ENCODE results near the gene PRG3. TPM values are rescaled to one million over a fixed set of nuclear protein-coding genes. Genes with fewer than 3 reads are reported as not detected.
"Not testable (repeated sequence)": the region's sequence is repeated elsewhere in the genome, so short reads cannot be mapped to it uniquely, and the experiment has no call there.

PRG3 gene
- total and polyA plus RNA-seq, 8 donors = not detected

- 61 to 81% (median 68%) methylated on average over 6 of the region's 6 CpGs for WGBS, 5 donors
- intact Hi-C loops (cut with DNase I; ENCODE audit: low total_unique reads) = loop anchor here (10.0 kb wide), 3 partner anchors 113 to 303 kb away; partner anchors contain the start of gene YPEL4
- TF ChIP-seq, protein P1, sequence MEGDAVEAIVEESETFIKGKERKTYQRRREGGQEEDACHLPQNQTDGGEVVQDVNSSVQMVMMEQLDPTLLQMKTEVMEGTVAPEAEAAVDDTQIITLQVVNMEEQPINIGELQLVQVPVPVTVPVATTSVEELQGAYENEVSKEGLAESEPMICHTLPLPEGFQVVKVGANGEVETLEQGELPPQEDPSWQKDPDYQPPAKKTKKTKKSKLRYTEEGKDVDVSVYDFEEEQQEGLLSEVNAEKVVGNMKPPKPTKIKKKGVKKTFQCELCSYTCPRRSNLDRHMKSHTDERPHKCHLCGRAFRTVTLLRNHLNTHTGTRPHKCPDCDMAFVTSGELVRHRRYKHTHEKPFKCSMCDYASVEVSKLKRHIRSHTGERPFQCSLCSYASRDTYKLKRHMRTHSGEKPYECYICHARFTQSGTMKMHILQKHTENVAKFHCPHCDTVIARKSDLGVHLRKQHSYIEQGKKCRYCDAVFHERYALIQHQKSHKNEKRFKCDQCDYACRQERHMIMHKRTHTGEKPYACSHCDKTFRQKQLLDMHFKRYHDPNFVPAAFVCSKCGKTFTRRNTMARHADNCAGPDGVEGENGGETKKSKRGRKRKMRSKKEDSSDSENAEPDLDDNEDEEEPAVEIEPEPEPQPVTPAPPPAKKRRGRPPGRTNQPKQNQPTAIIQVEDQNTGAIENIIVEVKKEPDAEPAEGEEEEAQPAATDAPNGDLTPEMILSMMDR (IDR thresholded peaks at IDR 0.05) = no peak
- no peak for TF ChIP-seq POLR2AphosphoS5 (IDR thresholded peaks at IDR 0.05)
- no peak for TF ChIP-seq POLR2A (IDR thresholded peaks at IDR 0.05)
- TF ChIP-seq EP300 (IDR thresholded peaks at IDR 0.05) = no peak
- no peaks in the 10 kb centered on the region for H3K36me3 ChIP-seq
- H3K27ac ChIP-seq = no peak overlapping the region
- no peak overlapping the region for H3K4me3 ChIP-seq
- DNase-seq = no peak
- no peaks in the 10 kb centered on the region for H3K9me3 ChIP-seq
- no peaks in the 10 kb centered on the region for H3K27me3 ChIP-seq
- peaks cover 3 to 10% (median 9%) of the 10 kb centered on the region in 4 donors for H3K4me1 ChIP-seq
Observed at GRCh38 chr11:57341250-57341808, 39.6 kb downstream of the PRG3 start.

DNA sequence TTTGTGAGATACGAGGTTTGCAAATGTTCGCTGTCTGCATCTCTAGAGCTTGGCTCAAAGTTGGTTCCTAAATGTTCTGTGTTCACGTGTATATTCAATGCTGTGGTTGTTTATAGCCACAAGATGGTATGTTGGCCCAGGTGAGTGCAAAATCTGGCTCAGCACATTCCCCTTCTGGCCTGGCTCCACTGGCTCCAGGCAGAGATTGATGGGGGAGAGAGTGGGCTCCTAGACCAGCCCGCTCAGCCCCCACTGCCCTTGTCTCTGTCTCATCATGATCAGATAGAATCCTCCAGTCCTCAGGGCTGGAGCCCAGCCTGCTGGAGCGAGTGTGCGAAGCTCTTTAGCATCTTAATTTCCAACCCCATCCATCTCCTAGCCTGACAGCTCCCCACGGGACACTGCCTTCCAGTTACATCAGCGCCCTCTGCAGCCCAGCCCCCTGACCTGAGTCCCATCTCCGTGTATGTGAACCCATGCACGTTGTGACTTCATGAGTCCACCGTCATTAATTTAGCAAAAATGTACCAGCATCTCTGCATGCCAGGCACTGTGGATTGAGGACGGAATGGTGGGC, 40.8 kb downstream of the PRG3 start:
- WGBS, 5 donors = 31 to 47% (median 45%) methylated on average over 12 of the region's 12 CpGs
- Histone ChIP-seq H3K27ac (no peak overlapping the region), H3K36me3 (no peaks in the 10 kb centered on the region), H3K4me3 (no peak overlapping the region), H3K9me3 (no peaks in the 10 kb centered on the region), H3K4me1 (peaks cover 7 to 9% (median 8%) of the 10 kb centered on the region in 4 donors), H3K27me3 (no peaks in the 10 kb centered on the region)
- intact Hi-C loops (cut with DNase I; ENCODE audit: low total_unique reads) = loop anchor here (10.0 kb wide), 3 partner anchors 115 to 305 kb away; partner anchors contain the start of gene YPEL4
- DNase-seq = peak in 1 of 2 donors; percentile 75
- TF ChIP-seq, protein P1 (IDR thresholded peaks at IDR 0.05) = no peak
- TF ChIP-seq EP300 (IDR thresholded peaks at IDR 0.05) = no peak
- no peak for TF ChIP-seq POLR2AphosphoS5 (IDR thresholded peaks at IDR 0.05)
- no peak for TF ChIP-seq POLR2A (IDR thresholded peaks at IDR 0.05)

DNA sequence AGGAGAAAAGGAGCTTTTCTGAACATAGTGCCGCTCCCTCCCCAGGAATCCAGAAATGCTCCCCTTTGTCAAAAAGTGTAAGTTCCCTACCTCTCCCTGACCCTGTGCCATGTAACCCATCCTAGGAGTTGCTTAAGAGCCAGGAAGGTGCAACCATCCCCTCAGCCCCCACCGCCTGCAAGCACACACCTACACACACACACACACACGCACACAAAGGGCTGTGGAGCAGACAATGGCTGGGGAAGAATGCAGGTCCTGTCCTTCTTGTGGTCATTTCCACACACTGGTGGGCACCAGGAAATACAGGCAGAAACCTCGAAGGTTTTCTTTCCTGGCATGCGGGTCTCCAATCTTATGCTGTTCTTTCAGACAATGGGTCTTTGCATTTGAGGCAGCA, 41.6 kb downstream of the PRG3 start:
- H3K27me3 ChIP-seq = no peaks in the 10 kb centered on the region
- peaks cover 15 to 17% (median 16%) of the 10 kb centered on the region in 4 donors for H3K4me1 ChIP-seq
- H3K27ac ChIP-seq = no peak overlapping the region
- no peak for DNase-seq
- TF ChIP-seq POLR2A (IDR thresholded peaks at IDR 0.05) (no peak), EP300 (IDR thresholded peaks at IDR 0.05) (no peak), POLR2AphosphoS5 (IDR thresholded peaks at IDR 0.05) (no peak)
- TF ChIP-seq, protein P1 (IDR thresholded peaks at IDR 0.05) = no peak
- 69 to 79% (median 74%) methylated on average over 5 of the region's 5 CpGs for WGBS, 5 donors
- H3K36me3 ChIP-seq = peaks cover 0 to under 1% (median 0%) of the 10 kb centered on the region in 4 donors
- H3K9me3 ChIP-seq = no peaks in the 10 kb centered on the region
- no peak overlapping the region for H3K4me3 ChIP-seq
- intact Hi-C loops (cut with DNase I; ENCODE audit: low total_unique reads) = no loop called here

GRCh38 chr11:57338142-57338541, 42.8 kb downstream of the PRG3 start, which contains the start of gene P2RX3:
TSS of gene P2RX3 (plus strand) at chr11:57338352. CDS start at chr11:57338551, 199 bp downstream.
- no peaks in the 10 kb centered on the region for H3K27me3 ChIP-seq
- 35 to 50% (median 42%) methylated on average over 4 of the region's 4 CpGs for WGBS, 5 donors
- no peak within 1 kb of the TSS for H3K4me3 ChIP-seq
- peak in 1 of 2 donors; percentile 85 for DNase-seq
- intact Hi-C loops (cut with DNase I; ENCODE audit: low total_unique reads) = no loop called here
- peaks cover 3 to 12% (median 8%) of the 10 kb centered on the region in 4 donors for H3K36me3 ChIP-seq
- no peaks in the 10 kb centered on the region for H3K9me3 ChIP-seq
- no peak within 1 kb of the TSS for H3K27ac ChIP-seq
- peaks cover 19 to 29% (median 24%) of the 10 kb centered on the region in 4 donors for H3K4me1 ChIP-seq
- TF ChIP-seq POLR2A (IDR thresholded peaks at IDR 0.05) (no peak), EP300 (IDR thresholded peaks at IDR 0.05) (no peak), POLR2AphosphoS5 (IDR thresholded peaks at IDR 0.05) (no peak)
- TF ChIP-seq, protein P1 (IDR thresholded peaks at IDR 0.05) = no peak

- H3K9me3 ChIP-seq; H3K27me3 ChIP-seq; intact Hi-C loops (cut with DNase I; ENCODE audit: low total_unique reads); DNase-seq; H3K4me3 ChIP-seq; H3K27ac ChIP-seq: not testable (repeated sequence)
- H3K4me1 ChIP-seq = peaks cover 19 to 30% (median 24%) of the 10 kb centered on the region in 4 donors
- peaks cover 15 to 25% (median 21%) of the 10 kb centered on the region in 4 donors for H3K36me3 ChIP-seq
- WGBS, 5 donors = 92 to 95% (median 93%) methylated on average over 6 of the region's 6 CpGs
Observed at GRCh38 chr11:57336856-57337255, 44.1 kb downstream of the PRG3 start.

Measured in stomach (tissue), 9 donors.